Right lobe of liver (tissue), 4 donors: ENCODE results near the gene TMX2.

ENCODE experiments used
- CTCF ChIP-seq, 4 donors: fragments of 200-600 bp in 3 of 4; fragments of 450-650 bp in 1 of 4; IDR thresholded peaks; one replicate each; pipeline versions ENCODE4 v1.5.1 to v1.8.0; 2016 to 2022; ENCODE audit warnings: antibody characterized with exemption in 4 of 4, mild to moderate bottlenecking in 2 of 4
- POLR2A ChIP-seq: fragments of 450-650 bp; IDR thresholded peaks from one replicate; pipeline ENCODE4 v1.6.1; 2017; ENCODE audit warnings: antibody characterized with exemption, mild to moderate bottlenecking
- donor health status: DM: no; HTN: no; CAD: no.
- donor health status: DM: no; HTN: no; CAD: no.
- donor health status: DM: no; HTN: yes; CAD: no.

- no peak for TF ChIP-seq CTCF (IDR thresholded peaks at IDR 0.05)
- TF ChIP-seq POLR2A, result no peak
Measured at GRCh38 chr11:57771365-57771764, 59.0 kb downstream of the TMX2 start.
